HG03575 (cell line): ENCODE data around the gene TMPRSS6.

Experiments used
- ATAC-seq: cut with Tn5 transposase; IDR thresholded peaks from one replicate; pipeline ENCODE4 v1.9.1; 2021; ENCODE audit not compliant: unreplicated experiment, insufficient number of reproducible peaks, low FRiP score; ENCODE audit errors: extremely low read depth

Gene TMPRSS6

GRCh38 chr22:37097346-37097745 lies 12.2 kb downstream of the TMPRSS6 start:
- no peak for ATAC-seq

GRCh38 chr22:37095113-37095512 lies 14.4 kb downstream of the TMPRSS6 start:
- no peak for ATAC-seq

DNA sequence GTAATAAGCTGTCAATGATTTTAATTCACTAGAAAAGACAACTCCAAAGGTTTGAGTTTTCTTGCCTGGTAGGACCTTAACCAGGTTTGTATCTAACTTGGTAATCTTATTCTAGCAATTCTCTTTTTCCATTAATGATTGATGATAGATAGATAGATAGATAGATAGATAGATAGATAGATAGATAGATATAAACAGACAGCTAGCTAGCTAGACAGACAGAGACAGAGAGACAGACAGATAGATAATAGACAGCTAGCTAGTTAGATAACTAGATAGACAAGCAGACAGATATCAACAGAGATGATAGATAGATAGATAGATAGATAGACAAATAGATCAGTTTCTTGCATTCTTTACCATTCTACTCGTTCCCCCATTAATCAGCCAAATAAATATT lies 15.3 kb downstream of the TMPRSS6 start:
- no peak for ATAC-seq

DNA sequence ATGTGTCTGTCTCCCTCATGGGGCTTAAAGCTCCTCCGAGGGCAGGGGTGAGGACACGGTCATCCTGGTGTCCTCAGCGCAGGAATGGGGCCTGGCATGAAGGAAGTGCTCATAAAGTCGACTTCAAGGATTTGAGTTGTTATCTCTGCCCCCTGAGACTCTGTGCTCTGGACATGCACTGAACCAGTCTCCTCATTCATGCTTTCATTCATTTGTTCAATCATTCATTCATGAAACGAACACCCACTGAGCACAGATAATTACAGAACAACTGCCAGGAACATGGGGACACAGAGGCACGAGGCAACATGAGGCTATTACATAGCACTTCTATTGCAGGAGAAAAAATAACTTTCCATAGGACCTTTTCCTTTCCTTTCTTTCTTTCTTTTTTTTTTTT lies 16.5 kb downstream of the TMPRSS6 start:
- no peak for ATAC-seq

DNA sequence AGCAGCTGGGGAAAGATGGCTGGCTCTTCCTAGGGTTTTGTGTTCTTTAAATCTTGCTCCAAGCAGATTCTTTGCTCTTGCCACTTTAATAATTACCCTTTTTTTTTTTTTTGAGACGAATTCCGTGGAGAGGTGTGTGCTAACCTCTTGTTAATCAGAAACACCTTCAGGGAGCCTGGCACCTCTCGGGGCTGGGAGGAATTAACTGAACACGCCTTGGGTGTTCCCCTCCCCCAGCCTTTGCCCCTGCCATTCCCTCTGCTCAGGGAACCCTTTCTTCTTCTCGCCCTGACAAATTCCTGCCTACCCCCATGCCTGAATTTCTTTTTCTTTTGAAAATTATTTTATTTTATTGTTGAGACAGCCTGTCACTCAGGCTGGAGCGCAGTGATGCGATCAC lies 17.5 kb downstream of the TMPRSS6 start:
- no peak for ATAC-seq

GRCh38 chr22:37090920-37091695 lies 18.4 kb downstream of the TMPRSS6 start:
- no peak for ATAC-seq

- no peak for ATAC-seq
Measured at GRCh38 chr22:37089434-37089833, 20.1 kb downstream of the TMPRSS6 start.

- ATAC-seq = no peak
Measured at GRCh38 chr22:37088750-37089408, 20.6 kb downstream of the TMPRSS6 start.

- ATAC-seq = no peak
Measured at GRCh38 chr22:37088108-37088605, 21.4 kb downstream of the TMPRSS6 start.

DNA sequence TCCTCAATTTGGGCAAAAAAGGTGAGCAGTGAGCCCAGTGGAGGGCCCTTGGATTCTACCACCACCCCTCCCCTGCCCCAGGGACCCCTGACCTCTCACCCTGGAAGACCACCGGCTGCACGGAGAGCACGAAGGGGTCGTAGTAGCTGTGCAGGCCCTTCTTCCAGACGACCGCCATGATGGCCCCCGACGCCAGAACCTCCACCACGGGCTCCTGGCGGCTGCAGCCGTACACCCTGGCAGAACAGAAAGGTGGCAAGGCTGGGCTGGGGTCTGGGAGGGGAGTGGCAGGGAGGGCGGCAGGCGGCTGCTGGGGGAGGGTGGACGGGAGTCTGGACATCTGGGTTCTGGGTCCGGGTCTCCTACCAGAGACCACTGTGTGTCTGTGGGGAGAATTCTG lies 23.3 kb downstream of the TMPRSS6 start:
- ATAC-seq = no peak

DNA sequence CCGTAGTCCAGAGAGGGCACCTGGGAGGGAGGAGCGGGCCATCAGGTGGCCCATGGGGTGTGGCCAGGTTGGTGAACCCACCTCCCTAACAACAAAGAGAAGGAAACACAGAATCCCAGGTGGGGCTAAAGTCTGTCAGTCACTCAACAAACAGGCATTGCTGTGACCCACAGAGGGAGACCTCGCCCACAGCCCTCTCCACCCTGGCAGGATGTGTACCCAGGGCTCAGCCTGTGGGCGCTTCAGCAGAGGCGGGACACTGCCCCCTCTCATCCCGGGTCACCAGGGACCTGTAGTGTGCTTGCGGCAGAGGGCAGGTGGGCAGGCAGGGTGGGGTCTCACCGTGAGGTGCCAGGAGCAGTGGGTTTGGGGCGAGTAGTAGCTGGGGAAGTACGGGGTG lies 25.1 kb downstream of the TMPRSS6 start:
- no peak for ATAC-seq

GRCh38 chr22:37083914-37084313 lies 25.6 kb downstream of the TMPRSS6 start:
- no peak for ATAC-seq

DNA sequence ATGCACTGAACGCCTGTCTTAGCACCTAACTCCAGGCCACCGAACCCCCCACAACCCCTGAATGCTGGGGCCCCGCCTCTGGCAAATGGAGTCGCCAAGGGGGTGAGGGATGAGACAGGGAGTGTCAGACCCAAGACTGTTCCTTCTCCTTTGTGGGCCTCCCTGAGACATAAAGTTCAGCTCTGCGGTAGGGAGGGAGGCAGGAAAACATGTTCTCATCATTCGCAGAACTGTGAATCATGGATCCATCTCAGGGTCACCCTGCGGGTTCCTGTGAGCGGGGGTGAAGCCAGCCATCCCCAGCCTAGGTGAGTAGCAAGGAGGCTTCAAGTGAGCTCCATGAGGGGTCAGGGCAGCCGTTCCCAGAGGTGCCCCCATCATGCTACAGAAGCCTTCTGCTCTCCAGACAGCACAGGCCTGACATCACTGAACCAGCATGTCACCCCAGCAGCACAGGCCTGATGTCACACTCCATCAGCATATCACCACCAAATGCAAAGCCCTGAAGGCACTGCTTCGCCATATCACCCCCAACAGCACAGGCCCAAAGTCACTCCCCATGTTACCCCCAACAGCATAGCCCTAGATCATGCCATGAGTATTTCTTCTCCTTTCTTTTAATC lies 27.2 kb downstream of the TMPRSS6 start:
- no peak for ATAC-seq

GRCh38 chr22:37080838-37081237 lies 28.7 kb downstream of the TMPRSS6 start:
- no peak for ATAC-seq

DNA sequence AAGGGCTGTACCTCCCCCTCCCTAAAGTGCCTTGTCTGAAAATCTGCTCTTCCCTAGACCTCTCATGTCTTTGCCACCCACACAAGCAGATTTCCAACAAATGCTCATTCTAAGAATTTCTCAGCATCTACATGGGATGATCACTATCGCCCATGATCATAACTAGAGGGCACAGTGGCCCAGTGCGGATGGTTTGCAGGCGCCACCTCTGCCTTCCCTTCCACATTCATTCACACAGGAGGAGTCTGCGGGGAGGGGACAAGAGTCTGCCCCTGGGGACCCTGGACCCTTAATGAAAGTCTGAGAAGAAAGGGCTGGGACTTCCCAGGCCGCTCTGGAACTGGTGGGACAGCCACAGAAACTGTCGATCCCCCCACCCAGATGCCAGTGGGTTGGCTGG lies 29.1 kb downstream of the TMPRSS6 start:
- ATAC-seq = no peak

DNA sequence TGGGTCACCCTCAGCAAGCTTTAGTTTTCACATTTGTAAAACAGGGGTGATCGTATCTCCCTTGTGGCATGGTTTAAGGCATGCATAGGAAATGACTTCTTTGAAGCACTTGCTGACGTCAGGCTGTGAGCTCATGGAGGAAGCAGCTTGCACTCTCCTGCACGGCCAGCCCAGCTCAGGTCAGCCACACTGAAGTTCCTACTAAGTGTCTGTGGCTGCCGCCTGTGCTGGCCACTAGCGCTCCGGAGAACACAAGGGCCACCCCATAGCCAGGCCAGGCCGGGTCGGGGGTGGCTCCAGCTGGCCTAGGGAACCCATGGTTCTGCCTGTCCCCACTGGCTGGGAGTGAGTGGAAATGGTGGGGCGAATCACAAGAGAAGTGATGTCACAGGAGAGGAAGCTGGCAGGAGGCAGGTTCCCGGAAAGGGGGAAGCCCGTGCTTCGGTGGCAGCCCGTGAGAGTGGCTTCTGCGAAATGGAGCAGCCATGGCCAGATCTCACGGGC lies 29.8 kb downstream of the TMPRSS6 start:
- no peak for ATAC-seq

- ATAC-seq = no peak
Measured at GRCh38 chr22:37079158-37079557, 30.4 kb downstream of the TMPRSS6 start.

DNA sequence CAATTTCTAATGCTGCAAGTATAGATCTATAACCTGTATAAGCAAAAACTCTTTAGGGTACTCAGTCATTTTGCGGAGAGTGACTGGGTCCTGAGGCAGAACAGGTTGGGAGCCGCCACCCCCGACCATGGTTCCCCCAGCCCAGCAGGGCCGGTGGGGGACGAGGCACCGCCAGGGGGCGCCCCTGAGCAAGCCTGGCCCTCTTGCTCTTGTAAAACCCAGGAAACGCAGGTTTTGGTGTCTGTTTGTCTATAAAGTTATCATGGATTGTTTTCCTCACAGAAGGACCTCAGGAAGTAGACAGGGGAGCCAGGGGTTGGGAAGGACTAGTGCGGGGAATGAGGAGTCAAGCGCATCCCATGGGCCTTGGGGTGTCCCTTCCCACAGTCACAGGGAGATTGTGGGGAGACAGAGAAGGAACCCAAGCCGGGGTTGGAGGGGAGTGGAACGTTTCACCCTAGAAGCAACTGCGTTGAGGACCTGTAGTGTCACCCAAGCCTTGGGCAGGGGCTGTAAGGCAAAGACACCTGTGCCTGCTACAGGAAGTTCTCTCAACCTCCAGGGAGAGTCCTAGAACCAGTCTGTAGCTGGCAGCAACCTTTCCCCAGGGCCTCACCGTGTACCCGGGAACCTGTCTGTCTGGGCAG lies 31.6 kb downstream of the TMPRSS6 start:
- ATAC-seq = no peak

GRCh38 chr22:37075822-37076433 lies 33.6 kb downstream of the TMPRSS6 start:
- ATAC-seq = no peak
